NCI-H748 treated with DMSO at 0.1 percent for 48 hours (cell line): ENCODE results near the gene NAV3.

ENCODE experiments used
- DNase-seq: peaks from one replicate; lab custom pipeline; 2025; lab: John Stamatoyannopoulos, UW

NAV3 gene

GRCh38 chr12:78186670-78187069 is 356.0 kb downstream of the NAV3 start:
- no peak for DNase-seq

DNA sequence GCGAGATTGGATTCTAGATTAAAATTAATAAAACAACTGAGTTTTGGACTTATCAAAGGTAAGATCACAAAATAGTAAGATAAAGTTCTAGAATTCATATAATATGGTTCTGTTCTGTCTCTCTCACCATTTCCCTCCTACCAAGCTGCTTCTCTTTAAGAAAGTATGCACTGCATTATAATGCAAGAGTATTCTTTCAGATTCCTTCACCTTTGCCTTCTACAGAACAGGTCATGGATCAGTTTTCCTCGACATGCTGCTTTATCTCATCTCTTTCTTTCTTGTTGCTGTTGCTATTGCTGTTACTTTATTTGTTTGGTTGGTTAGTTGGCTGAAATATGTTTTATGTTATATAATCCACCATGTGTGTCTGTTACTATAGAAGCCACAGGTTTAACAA is 357.0 kb downstream of the NAV3 start:
- no peak for DNase-seq

GRCh38 chr12:78189656-78190055 is 359.0 kb downstream of the NAV3 start:
- DNase-seq = no peak

GRCh38 chr12:78191611-78192010 is 360.9 kb downstream of the NAV3 start:
- DNase-seq = no peak

DNA sequence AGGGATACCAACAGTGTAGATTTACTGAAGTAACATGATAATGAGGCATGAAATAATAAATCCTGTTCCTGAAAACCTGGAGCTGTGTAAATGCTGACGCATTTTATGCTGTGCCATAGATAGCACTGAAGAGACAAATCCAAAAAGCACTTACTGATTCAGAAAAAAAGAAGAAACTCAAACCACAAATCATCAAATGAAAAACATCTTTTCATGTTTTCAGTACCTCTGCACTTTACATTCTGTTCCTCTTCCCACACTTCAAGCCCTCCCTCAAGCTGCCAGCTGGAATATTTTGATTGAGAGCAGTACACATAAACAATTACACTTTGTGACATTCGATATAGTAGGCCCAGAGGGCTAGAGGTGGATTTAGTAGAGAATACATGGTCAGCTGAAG is 362.3 kb downstream of the NAV3 start:
- no peak for DNase-seq

GRCh38 chr12:78194448-78194847 is 363.8 kb downstream of the NAV3 start:
- DNase-seq = no peak

DNA sequence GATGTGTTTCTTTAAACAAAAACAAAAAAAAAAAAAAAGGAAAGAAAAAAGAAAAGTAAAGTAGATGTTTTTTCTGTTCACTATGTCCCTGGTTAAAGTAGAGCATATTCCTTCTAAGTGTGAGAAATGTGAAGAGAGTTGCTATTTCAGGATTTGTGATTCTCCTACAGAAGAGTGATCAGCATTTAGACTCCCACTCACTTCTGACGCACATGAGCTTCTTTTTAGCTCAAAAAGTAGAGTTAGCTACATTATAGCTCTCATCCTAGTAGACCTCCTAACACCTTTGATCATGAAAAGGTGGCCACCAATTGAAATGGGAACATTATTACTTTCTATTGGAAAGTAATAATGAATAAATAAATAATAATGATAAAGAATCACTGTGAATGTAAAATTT is 368.2 kb downstream of the NAV3 start:
- no peak for DNase-seq

- DNase-seq = no peak
Measured at GRCh38 chr12:78199926-78200325, 369.2 kb downstream of the NAV3 start.

DNA sequence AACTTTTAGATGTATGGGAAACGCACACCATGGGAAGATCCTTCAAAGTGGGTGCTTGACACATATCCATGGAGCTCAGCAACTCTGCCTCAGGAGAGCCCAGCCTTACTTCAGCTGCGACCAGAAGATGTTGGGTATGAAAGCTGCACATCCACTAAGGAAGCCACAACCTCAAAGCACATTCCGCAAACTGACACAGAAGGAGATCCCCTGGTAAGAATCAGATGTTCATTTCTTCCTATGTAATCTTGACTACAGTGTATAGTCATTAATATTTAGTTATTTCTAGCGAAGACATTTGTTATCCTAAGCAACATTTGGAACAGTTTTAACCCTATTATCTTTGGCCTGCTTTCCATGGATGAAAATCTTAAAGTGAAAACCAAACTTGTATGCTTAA is 374.2 kb downstream of the NAV3 start:
- DNase-seq = no peak

DNA sequence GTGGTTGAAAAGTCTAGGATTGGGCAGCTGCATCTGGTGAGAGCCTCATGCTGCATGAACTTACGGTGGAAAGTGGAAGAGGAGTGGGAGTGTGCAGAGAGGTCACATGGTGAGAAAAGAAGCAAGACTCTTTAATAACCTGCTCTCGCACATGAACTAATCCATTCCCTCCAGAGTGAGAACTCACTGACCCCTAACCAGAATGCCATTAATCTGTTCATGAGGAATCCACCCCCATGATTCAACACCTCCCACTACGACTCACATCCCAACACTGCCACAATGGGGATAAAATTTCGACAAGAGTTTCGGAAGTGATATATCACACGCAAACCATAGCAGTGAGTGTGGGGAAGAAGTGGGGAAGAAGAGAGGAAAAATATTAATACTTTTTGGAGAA is 377.4 kb downstream of the NAV3 start:
- no peak for DNase-seq

DNA sequence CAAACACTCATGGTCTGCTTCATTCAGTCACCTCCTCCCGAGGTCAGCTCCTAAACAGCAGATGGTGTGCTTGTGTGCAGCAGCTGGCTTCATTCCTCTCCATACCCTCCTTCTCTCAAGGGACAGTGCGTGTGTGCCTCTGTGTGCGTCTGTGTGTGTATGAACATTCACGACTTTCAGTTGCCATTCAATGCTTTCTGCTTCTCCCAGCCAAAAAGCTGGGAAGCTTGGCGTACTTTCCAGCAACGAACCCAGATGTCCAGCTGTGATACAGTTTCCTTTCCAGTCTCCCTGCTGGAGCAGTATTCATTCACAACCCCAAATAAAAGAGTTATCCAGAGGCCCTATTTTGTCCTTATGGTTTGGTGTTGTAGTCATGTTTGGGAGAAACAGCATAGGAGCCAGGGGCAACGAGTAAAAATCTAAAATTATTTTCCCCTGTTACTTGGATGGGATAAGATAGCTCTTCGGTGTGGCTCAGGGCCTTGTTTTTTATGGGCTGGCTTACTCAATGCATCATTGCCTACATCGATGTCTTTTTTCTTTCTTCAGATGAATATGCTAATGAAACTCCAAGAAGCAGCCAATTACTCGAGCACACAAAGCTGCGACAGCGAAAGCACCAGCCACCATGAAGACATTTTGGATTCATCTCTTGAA is 379.3 kb downstream of the NAV3 start:
- DNase-seq = peak; percentile 94

- DNase-seq = no peak
Measured at GRCh38 chr12:78210506-78210860, 379.8 kb downstream of the NAV3 start.

DNA sequence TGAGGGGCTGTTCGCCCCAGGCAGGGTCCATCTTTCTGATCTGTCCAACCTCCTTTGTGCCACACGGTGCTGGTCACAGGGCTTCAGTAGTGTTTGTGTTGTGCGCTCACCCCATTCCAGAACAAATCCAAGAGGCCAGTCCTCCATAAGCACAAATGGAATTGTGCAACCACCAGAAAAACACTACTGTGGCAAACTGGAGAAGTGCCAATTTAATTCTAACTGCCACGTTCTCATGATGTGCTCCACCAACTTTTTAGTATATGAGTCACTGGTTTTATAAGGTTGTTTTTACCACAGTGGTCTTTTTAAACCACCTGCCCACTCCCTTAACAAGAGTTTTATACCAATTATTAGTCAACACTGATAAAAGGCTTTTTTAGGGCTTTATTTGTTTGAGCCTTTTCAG is 380.2 kb downstream of the NAV3 start:
- peak; percentile 23 for DNase-seq

DNA sequence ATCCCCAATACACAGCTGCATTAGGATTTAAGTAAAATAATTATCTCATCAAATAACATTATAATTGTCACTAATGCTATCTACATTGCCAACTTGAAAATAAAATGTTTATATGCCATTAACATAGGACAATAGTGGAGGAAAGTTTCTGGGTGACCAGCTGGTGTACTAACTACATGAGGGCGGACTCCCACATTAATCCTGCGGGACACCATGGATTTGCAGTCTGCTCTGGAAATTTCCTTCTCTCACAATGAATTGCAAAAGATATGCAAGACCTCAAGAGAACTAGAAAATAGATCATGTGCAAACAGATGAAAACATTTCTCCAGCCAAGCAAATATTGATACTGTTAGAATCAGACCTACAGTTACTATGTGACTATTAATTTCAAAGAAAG is 390.1 kb downstream of the NAV3 start:
- DNase-seq = no peak

GRCh38 chr12:78224154-78224553 is 393.5 kb downstream of the NAV3 start:
- DNase-seq = no peak

- DNase-seq = no peak
Measured at GRCh38 chr12:78226763-78227162, 396.1 kb downstream of the NAV3 start.

DNA sequence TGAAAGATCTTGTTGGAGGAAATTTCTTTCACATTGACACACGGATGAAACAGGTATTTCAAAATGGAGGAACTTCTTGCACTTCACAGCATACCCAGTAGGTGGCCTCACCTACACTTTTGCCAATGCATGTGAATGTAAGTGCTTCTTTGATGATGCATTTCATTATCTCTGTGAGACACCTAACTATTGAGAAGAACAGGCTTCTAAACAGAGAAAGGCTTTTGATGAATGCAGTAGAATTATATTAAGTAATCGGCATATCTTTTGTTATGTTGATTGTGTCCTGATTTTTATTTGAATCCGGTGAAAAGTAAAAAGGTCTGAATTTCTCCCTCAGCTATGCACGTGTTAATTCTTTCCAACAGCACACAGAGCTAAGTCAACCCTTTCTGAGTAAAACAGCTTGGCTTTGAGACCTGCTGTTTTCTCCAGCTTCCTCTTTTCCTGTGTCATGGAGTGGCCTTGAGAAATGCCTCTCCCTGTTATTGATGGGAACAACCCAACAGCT is 399.0 kb downstream of the NAV3 start:
- DNase-seq = peak; percentile 50

DNA sequence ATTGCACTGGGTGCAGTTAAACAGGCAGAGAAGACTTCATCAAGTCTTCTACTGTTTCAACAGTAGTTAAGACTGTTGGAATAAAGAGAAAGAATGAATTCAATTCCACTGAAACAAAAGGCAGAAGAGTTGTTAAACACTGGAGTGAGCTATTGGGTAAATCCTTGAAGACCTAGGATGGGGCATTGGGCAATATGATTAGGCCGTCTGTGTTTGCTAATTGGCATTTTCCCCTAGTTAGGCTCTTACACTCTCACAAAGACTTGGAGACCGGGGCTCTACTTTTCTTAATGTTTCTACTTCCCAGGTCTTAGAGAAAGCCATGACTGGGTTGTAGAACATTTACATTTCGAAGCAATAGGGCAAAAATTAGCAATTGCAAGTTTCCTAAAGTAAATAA is 402.1 kb downstream of the NAV3 start:
- DNase-seq = no peak

- no peak for DNase-seq
Measured at GRCh38 chr12:78236264-78236663, 405.6 kb downstream of the NAV3 start.

DNA sequence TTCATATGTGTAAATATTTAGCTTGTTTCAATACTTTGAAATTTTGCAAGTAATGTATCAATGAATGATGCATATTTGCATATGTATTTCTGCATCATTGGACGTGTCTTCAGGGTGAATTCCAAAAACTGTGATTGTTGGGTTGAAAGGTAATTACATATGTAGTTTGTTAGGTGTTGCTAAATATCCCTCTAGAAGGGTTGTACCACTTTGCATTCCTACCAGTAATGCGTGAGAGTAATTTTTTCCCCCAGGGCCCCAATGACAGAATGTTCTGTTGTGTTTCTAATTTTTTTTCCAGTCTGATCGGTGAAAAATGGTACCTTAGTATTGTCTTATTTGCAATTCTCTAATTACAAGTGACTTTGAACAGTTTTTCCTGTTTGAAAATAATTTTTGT is 408.9 kb downstream of the NAV3 start:
- no peak for DNase-seq

- DNase-seq = no peak
Measured at GRCh38 chr12:78240827-78241226, 410.1 kb downstream of the NAV3 start.

DNA sequence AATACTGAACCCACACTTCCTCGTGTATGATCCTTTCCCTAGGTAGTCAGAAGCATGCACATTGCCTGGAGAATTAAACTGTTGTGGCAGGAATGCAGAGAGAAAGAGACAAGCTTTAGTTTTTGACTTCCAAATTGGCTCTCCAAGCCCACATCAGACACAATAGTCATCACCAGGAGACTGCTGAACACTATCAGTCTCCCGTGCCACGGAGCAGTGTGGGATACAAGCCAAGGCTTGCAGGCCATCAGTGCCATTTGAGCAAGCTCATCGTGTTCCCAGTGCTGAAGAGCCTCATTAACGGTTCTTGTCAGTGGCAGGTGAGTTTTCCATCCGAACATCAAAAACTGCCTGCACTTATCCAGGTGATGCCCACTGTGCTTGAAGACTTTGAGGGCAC is 410.8 kb downstream of the NAV3 start:
- no peak for DNase-seq

DNA sequence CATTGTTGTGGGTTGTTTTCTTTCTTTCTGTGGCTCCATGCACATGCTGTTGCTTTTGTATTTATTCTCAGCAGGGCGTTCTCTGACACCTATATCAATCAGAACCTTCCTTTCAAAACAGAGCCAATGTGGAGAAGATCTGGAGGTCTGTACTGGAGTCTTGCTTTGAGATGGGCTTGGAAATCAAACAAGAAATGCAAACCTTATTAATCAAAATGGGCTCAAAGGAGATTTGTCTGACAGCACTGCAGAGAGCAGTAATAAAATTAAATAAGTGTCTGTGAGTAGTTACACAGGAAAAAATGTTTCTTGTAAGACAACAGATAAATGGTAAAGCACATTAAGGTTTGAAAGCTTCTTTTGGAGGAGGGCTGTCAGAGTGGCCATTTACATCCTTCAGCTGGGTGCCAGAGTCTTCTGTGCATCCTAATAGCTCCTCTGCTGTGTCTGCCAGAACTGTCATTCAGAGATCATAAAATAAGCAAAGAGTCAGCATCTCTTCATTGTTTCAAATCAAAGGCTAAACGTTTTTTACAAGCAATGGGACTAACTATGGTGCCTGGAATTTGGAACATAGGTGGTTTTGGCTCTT is 414.3 kb downstream of the NAV3 start:
- no peak for DNase-seq

DNA sequence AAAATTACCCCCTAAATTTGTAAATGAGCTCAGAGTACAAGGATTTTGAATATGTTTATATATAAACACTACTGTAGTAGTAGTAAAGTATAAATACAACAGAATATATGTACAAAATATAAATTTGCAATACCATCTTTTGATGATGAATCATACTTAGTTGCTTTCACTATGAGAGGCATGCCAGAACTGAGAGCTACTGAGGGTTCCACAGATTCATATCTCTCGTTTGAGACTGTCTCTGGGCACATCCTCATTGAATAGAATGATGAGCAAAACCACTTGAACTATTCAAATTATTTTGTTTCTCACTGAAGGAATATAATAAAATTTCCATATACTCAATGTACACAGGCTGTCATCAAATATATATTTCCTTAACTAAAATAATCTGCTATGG is 417.6 kb downstream of the NAV3 start:
- no peak for DNase-seq
